SK-N-SH treated with all-trans-retinoic acid at 6 μM for 48 hours (cell line): Measurements from ENCODE around the gene PCBP3.

Experiments used
- ATAC-seq: fragments of 200-7000 bp; cut with Tn5 transposase; 3 replicates; pipeline ENCODE4 v1.9.1; 2020; ENCODE audit warnings: mild to moderate bottlenecking, moderate library complexity
- ARNTL ChIP-seq: fragments of 450-650 bp; formaldehyde crosslinking; IDR thresholded peaks from 2 replicates; pipeline ENCODE4 v1.5.0; 2020; ENCODE audit warnings: low read depth, mild to moderate bottlenecking, moderate library complexity, borderline replicate concordance
- BACH2 ChIP-seq: fragments of 250-450 bp; sonication (Bioruptor Pico); IDR thresholded peaks from 2 replicates; pipeline ENCODE4 v1.9.0; 2021; ENCODE audit warnings: mild to moderate bottlenecking, borderline replicate concordance
- CREB5 ChIP-seq: fragments of 250-450 bp; sonication (Bioruptor Pico); IDR thresholded peaks from 2 replicates; pipeline ENCODE4 v1.5.1; 2020; ENCODE audit warnings: low read depth, mild to moderate bottlenecking, moderate library complexity
- CSDC2 ChIP-seq: fragments of 250-450 bp; sonication (Bioruptor Pico); IDR thresholded peaks from 2 replicates; pipeline ENCODE4 v1.5.0; 2020; ENCODE audit warnings: mild to moderate bottlenecking, moderate library complexity
- ESRRG ChIP-seq: fragments of 250-450 bp; sonication (Bioruptor Pico); IDR thresholded peaks from 2 replicates; pipeline ENCODE4 v1.6.1; 2021; ENCODE audit warnings: mild to moderate bottlenecking
- GLIS3 ChIP-seq: fragments of 250-450 bp; sonication (Bioruptor Pico); IDR thresholded peaks from 2 replicates; pipeline ENCODE4 v1.5.0; 2020; ENCODE audit warnings: mild to moderate bottlenecking, moderate library complexity
- ISL1 ChIP-seq: fragments of 250-450 bp; sonication (Bioruptor Pico); IDR thresholded peaks from 2 replicates; pipeline ENCODE4 v2.1.2; 2022; ENCODE audit warnings: mild to moderate bottlenecking, moderate library complexity
- OSR1 ChIP-seq: fragments of 250-450 bp; sonication (Bioruptor Pico); IDR thresholded peaks from 2 replicates; pipeline ENCODE4 v1.8.0; 2022; ENCODE audit warnings: moderate library complexity, mild to moderate bottlenecking, inconsistent platforms
- POU6F1 ChIP-seq: fragments of 250-450 bp; sonication (Bioruptor Pico); IDR thresholded peaks from 2 replicates; pipeline ENCODE4 v1.8.0; 2021; ENCODE audit warnings: low read depth, mild to moderate bottlenecking, moderate library complexity, borderline replicate concordance
- PPARA ChIP-seq: fragments of 250-450 bp; sonication (Bioruptor Pico); IDR thresholded peaks from 2 replicates; pipeline ENCODE4 v1.5.0; 2020; ENCODE audit warnings: mild to moderate bottlenecking, borderline replicate concordance
- SNAI2 ChIP-seq: fragments of 250-450 bp; sonication (Bioruptor Pico); IDR thresholded peaks from 2 replicates; pipeline ENCODE4 v1.5.0; 2020; ENCODE audit warnings: mild to moderate bottlenecking, moderate library complexity
- TCF4 ChIP-seq: fragments of 250-450 bp; sonication (Bioruptor Pico); IDR thresholded peaks from 2 replicates; pipeline ENCODE4 v1.8.0; 2021; ENCODE audit warnings: mild to moderate bottlenecking, moderate library complexity, borderline replicate concordance
- TOX ChIP-seq: fragments of 250-450 bp; sonication (Bioruptor Pico); IDR thresholded peaks from 2 replicates; pipeline ENCODE4 v1.8.0; 2021; ENCODE audit warnings: mild to moderate bottlenecking, moderate library complexity, borderline replicate concordance
- ZC3H10 ChIP-seq: fragments of 250-450 bp; sonication (Bioruptor Pico); IDR thresholded peaks from 2 replicates; pipeline ENCODE4 v1.5.1; 2021; ENCODE audit warnings: mild to moderate bottlenecking, moderate library complexity
- ZFP3 ChIP-seq: fragments of 250-450 bp; sonication (Bioruptor Pico); IDR thresholded peaks from 2 replicates; pipeline ENCODE4 v1.5.0; 2020; ENCODE audit warnings: mild to moderate bottlenecking, moderate library complexity
- ZFP30 ChIP-seq: fragments of 450-650 bp; formaldehyde crosslinking; IDR thresholded peaks from 2 replicates; pipeline ENCODE4 v1.5.0; 2022; ENCODE audit warnings: mild to moderate bottlenecking, moderate library complexity
- ZNF70 ChIP-seq: fragments of 450-650 bp; formaldehyde crosslinking; IDR thresholded peaks from 2 replicates; pipeline ENCODE4 v1.5.0; 2020; ENCODE audit warnings: mild to moderate bottlenecking, moderate library complexity
- ZNF8 ChIP-seq: fragments of 450-650 bp; formaldehyde crosslinking; IDR thresholded peaks from 2 replicates; pipeline ENCODE4 v1.5.0; 2020; ENCODE audit warnings: mild to moderate bottlenecking, moderate library complexity
- TF ChIP-seq, protein P1 (sequence below): fragments of 250-450 bp; sonication (Bioruptor Pico); IDR thresholded peaks from 2 replicates; pipeline ENCODE4 v1.5.0; 2020; ENCODE audit warnings: mild to moderate bottlenecking, moderate library complexity
- TF ChIP-seq, protein P2 (sequence below): fragments of 250-450 bp; sonication (Bioruptor Pico); IDR thresholded peaks from 2 replicates; pipeline ENCODE4 v1.5.1; 2021; ENCODE audit warnings: mild to moderate bottlenecking, moderate library complexity
- TF ChIP-seq, protein P3 (sequence below): fragments of 250-450 bp; sonication (Bioruptor Pico); IDR thresholded peaks from 2 replicates; pipeline ENCODE4 v1.8.0; 2020; ENCODE audit warnings: mild to moderate bottlenecking, moderate library complexity, borderline replicate concordance

Gene PCBP3

GRCh38 chr21:45947296-45947695 lies 303.8 kb downstream of the PCBP3 start:
- no peak for TF ChIP-seq BACH2 (CRISPR knock-in tag)
- TF ChIP-seq CREB5 (CRISPR knock-in tag): no peak
- no peak for TF ChIP-seq PPARA
- no peak for TF ChIP-seq ZC3H10 (CRISPR knock-in tag)
- TF ChIP-seq ZFP3 (CRISPR knock-in tag): no peak
- no peak for TF ChIP-seq ARNTL
- no peak for ATAC-seq

DNA sequence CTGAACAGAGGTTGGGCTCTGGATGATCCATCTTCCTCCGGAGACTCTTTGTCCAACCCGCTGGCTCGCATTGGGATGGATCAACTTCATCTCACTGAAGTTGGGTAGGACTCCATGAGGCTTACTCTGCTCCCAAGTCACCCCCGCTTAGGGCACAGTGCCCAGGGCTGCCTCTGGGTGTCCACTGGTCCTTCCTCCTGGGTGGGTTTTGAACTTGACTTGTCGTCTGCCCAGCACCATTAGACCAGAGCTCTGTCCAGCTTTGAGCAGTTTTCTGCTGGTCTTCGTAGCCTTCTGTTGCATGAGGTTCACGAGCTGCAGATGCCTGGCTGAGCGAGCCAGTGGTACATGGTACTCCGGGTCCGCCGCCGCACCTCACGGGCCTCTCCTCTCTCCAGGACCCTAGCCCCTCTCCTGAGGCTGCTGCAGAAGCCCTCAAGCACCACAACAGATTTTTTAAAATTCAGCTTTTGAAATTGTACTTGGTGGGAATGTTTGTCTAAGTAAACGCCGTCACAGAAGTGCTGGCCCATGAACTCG lies 304.3 kb downstream of the PCBP3 start:
- TF ChIP-seq ZFP30 (CRISPR knock-in tag): no peak
- TF ChIP-seq ARNTL: no peak
- TF ChIP-seq ESRRG (CRISPR knock-in tag): no peak
- TF ChIP-seq, protein P1, sequence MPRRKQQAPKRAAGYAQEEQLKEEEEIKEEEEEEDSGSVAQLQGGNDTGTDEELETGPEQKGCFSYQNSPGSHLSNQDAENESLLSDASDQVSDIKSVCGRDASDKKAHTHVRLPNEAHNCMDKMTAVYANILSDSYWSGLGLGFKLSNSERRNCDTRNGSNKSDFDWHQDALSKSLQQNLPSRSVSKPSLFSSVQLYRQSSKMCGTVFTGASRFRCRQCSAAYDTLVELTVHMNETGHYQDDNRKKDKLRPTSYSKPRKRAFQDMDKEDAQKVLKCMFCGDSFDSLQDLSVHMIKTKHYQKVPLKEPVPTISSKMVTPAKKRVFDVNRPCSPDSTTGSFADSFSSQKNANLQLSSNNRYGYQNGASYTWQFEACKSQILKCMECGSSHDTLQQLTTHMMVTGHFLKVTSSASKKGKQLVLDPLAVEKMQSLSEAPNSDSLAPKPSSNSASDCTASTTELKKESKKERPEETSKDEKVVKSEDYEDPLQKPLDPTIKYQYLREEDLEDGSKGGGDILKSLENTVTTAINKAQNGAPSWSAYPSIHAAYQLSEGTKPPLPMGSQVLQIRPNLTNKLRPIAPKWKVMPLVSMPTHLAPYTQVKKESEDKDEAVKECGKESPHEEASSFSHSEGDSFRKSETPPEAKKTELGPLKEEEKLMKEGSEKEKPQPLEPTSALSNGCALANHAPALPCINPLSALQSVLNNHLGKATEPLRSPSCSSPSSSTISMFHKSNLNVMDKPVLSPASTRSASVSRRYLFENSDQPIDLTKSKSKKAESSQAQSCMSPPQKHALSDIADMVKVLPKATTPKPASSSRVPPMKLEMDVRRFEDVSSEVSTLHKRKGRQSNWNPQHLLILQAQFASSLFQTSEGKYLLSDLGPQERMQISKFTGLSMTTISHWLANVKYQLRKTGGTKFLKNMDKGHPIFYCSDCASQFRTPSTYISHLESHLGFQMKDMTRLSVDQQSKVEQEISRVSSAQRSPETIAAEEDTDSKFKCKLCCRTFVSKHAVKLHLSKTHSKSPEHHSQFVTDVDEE (CRISPR knock-in tag): no peak
- no peak for TF ChIP-seq POU6F1 (CRISPR knock-in tag)
- TF ChIP-seq CSDC2: no peak
- TF ChIP-seq, protein P2, sequence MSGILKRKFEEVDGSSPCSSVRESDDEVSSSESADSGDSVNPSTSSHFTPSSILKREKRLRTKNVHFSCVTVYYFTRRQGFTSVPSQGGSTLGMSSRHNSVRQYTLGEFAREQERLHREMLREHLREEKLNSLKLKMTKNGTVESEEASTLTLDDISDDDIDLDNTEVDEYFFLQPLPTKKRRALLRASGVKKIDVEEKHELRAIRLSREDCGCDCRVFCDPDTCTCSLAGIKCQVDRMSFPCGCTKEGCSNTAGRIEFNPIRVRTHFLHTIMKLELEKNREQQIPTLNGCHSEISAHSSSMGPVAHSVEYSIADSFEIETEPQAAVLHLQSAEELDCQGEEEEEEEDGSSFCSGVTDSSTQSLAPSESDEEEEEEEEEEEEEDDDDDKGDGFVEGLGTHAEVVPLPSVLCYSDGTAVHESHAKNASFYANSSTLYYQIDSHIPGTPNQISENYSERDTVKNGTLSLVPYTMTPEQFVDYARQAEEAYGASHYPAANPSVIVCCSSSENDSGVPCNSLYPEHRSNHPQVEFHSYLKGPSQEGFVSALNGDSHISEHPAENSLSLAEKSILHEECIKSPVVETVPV (CRISPR knock-in tag): no peak
- no peak for TF ChIP-seq ZC3H10 (CRISPR knock-in tag)
- TF ChIP-seq ZFP3 (CRISPR knock-in tag): no peak
- no peak for TF ChIP-seq BACH2 (CRISPR knock-in tag)
- TF ChIP-seq SNAI2 (CRISPR knock-in tag): no peak
- TF ChIP-seq OSR1: no peak
- TF ChIP-seq ZNF70: no peak
- TF ChIP-seq PPARA: no peak
- TF ChIP-seq GLIS3: no peak
- TF ChIP-seq ZNF8 (CRISPR knock-in tag): no peak
- no peak for TF ChIP-seq TCF4 (CRISPR knock-in tag)
- ATAC-seq: no peak

DNA sequence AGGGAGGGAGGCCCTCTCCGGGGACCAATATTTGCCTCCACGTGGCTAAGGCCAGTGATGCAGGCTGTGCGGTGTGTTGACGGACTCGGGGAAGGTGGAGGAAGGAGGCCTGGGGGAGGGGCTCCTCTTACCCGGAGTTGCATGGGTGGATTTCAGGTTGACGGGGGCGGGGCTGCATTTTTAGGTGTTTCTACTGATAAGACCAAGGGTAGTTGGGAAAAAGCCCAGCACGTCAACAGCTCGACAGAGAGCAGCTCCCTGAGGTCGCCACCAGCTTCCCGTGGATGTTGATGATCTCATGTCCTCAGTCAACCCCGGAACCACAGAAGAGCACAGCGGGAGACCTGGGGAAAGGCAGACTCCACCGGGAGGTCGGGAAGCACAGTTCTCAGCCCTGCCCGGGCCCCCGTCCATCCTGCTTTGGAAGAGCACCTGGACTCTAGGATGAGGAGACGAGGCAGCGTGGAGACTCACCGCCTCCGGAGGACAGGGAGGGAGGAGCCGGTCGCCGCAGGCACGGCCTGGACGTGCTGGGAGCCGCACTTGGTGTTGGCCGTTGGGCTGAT lies 305.1 kb downstream of the PCBP3 start:
- no peak for ATAC-seq
- TF ChIP-seq ZFP30 (CRISPR knock-in tag) (no peak), OSR1 (no peak), ZFP3 (CRISPR knock-in tag) (no peak), BACH2 (CRISPR knock-in tag) (no peak), SNAI2 (CRISPR knock-in tag) (no peak), TOX (no peak), POU6F1 (CRISPR knock-in tag) (no peak), ZC3H10 (CRISPR knock-in tag) (no peak), ZNF70 (no peak), TCF4 (CRISPR knock-in tag) (no peak), ISL1 (CRISPR knock-in tag) (no peak), ARNTL (no peak)
- TF ChIP-seq, protein P3, sequence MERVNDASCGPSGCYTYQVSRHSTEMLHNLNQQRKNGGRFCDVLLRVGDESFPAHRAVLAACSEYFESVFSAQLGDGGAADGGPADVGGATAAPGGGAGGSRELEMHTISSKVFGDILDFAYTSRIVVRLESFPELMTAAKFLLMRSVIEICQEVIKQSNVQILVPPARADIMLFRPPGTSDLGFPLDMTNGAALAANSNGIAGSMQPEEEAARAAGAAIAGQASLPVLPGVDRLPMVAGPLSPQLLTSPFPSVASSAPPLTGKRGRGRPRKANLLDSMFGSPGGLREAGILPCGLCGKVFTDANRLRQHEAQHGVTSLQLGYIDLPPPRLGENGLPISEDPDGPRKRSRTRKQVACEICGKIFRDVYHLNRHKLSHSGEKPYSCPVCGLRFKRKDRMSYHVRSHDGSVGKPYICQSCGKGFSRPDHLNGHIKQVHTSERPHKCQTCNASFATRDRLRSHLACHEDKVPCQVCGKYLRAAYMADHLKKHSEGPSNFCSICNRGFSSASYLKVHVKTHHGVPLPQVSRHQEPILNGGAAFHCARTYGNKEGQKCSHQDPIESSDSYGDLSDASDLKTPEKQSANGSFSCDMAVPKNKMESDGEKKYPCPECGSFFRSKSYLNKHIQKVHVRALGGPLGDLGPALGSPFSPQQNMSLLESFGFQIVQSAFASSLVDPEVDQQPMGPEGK (CRISPR knock-in tag): no peak
